NAMALWA (cell line): ENCODE results near the gene LDHB.
A peak's percentile ranks its signal among the peaks of the same experiment; 100 is the strongest.
"Not testable (repeated sequence)": the region's sequence is repeated elsewhere in the genome, so short reads cannot be mapped to it uniquely, and the experiment has no call there.

Source experiments
- DNase-seq: peaks from one replicate; pipeline ENCODE4 v3.0.0-alpha.2; 2015; ENCODE audit warnings: low spot score

LDHB gene

GRCh38 chr12:21607701-21608100 lies 49.9 kb downstream of the LDHB start:
- DNase-seq: peak; percentile 23

GRCh38 chr12:21606175-21606574 lies 51.5 kb downstream of the LDHB start:
- no peak for DNase-seq

GRCh38 chr12:21604245-21605101 lies 53.2 kb downstream of the LDHB start, which contains the start of gene GYS2:
GYS2 (minus strand) TSS chr12:21604847; CDS start chr12:21604592, 255 bp downstream.
- no peak for DNase-seq

- no peak for DNase-seq
Observed at GRCh38 chr12:21602774-21603173, 54.9 kb downstream of the LDHB start.

GRCh38 chr12:21600196-21600595 lies 57.4 kb downstream of the LDHB start:
- no peak for DNase-seq

- peak; percentile 79 for DNase-seq
Observed at GRCh38 chr12:21599143-21599999, 58.3 kb downstream of the LDHB start.

- no peak for DNase-seq
Observed at GRCh38 chr12:21598651-21599050, 59.0 kb downstream of the LDHB start.

- DNase-seq: not testable (repeated sequence)
Observed at GRCh38 chr12:21595356-21595755, 62.3 kb downstream of the LDHB start.

GRCh38 chr12:21585485-21585884 lies 72.2 kb downstream of the LDHB start:
- no peak for DNase-seq
